ENCODE data around the gene ATP10D.

GRCh38 chr4:47570816-47571215 lies 85.7 kb downstream of the ATP10D start:
- no peak for TF ChIP-seq CTCF (IDR thresholded peaks at IDR 0.05)
- TF ChIP-seq POLR2A (IDR thresholded peaks at IDR 0.05) = no peak
